Osteoblast (primary cell): Measurements from ENCODE around the gene CABLES1. TPM values are rescaled to one million over a fixed set of nuclear protein-coding genes. Genes with fewer than 3 reads are reported as not detected.

Experiments
- DNase-seq: peaks from one replicate; pipeline ENCODE4 v3.0.0; 2011; ENCODE audit warnings: low spot score, mixed read lengths; ENCODE audit not compliant: insufficient read length; ENCODE audit errors: missing footprints
- H2AFZ ChIP-seq: 2 replicates; pipeline ENCODE4 v1.6.0; 2011; ENCODE audit warnings: mild to moderate bottlenecking, low read length
- H3K27ac ChIP-seq: 2 replicates; pipeline ENCODE4 v1.5.1; 2011; ENCODE audit warnings: mild to moderate bottlenecking, low read depth, low read length, moderate library complexity
- H3K27me3 ChIP-seq: 2 replicates; pipeline ENCODE4 v1.6.0; 2012; ENCODE audit warnings: mild to moderate bottlenecking, control low read depth, inconsistent platforms, low read length, moderate library complexity; ENCODE audit not compliant: insufficient read depth
- H3K36me3 ChIP-seq: 2 replicates; pipeline ENCODE4 v1.5.1; 2011; ENCODE audit warnings: mild to moderate bottlenecking, low read length, control low read depth, moderate library complexity; ENCODE audit not compliant: insufficient read depth
- H3K4me1 ChIP-seq: 2 replicates; pipeline ENCODE4 v1.5.1; 2011; ENCODE audit warnings: mild to moderate bottlenecking, low read length, control low read depth, moderate library complexity; ENCODE audit not compliant: insufficient read depth
- H3K4me2 ChIP-seq: 2 replicates; pipeline ENCODE4 v1.6.0; 2011; ENCODE audit warnings: mild to moderate bottlenecking, low read length; ENCODE audit not compliant: insufficient read depth
- H3K4me3 ChIP-seq: fragments of 200-600 bp; sonication (generic); 3 replicates; pipeline ENCODE4 v1.5.1; 2012; ENCODE audit warnings: mild to moderate bottlenecking, low read length, inconsistent platforms; ENCODE audit not compliant: insufficient read depth
- H3K79me2 ChIP-seq: 2 replicates; pipeline ENCODE4 v1.6.0; 2012; ENCODE audit warnings: mild to moderate bottlenecking, low read length, control low read depth, inconsistent platforms; ENCODE audit not compliant: insufficient read depth
- H3K9me3 ChIP-seq: 2 replicates; pipeline ENCODE4 v1.5.1; 2011; ENCODE audit warnings: low read depth, low read length, control low read depth
- H4K20me1 ChIP-seq: 2 replicates; pipeline ENCODE4 v1.6.0; 2012; ENCODE audit warnings: mild to moderate bottlenecking, low read length, control low read depth; ENCODE audit not compliant: insufficient read depth
- total RNA-seq: library from RNA; depleted of rRNA; stranded (reverse); fragments of >200 nt; gene quantifications from 2 replicates; pipeline ENCODE4 v1.2.3, GENCODE V29; 2012
- TF ChIP-seq, protein P1 (sequence below): IDR thresholded peaks from 2 replicates; pipeline ENCODE4 v1.5.1; 2011; ENCODE audit warnings: mild to moderate bottlenecking, low read depth, low read length, moderate library complexity; ENCODE audit errors: extremely low read depth

Gene CABLES1
- total RNA-seq, 1 donor = 13.0 TPM

DNA sequence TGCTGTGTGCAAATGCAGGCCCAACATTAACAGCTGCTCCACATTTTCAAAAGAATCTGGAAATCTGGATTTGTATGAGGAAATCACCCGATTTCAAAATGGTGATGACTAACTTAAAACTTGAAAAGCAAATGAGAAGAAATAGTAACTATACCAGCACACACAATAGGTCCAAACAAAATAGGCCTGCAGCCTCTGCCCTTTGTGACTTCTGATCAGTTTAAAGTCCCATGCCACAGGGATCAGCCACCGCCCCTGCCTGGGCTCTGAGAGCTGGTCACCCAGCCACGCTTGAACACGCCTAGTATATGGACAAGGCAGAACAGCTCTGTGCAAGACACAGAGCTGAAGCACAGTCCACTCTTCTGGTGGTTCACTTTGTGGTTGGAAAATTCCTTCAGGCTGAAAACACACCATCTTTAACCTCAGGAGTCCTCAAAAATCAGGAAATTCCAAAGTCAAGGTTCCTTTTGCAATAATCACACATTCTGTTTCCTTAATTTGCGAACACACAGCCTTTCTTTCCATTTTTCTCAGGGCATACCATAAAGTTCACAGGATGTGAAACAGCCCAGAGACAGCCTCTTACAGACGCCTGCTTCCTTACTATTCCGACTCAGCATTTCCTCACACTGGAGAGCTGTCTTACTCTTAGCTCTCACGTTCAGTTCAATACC, 167.7 kb downstream of the CABLES1 start:
- Histone ChIP-seq H3K36me3 (no peaks in the 10 kb centered on the region), H3K4me3 (no peak overlapping the region), H3K27me3 (no peaks in the 10 kb centered on the region), H3K79me2 (no peaks in the 10 kb centered on the region), H3K4me1 (peaks cover 34% of the 10 kb centered on the region), H3K27ac (peak overlapping the region; percentile 89), H3K4me2 (peak overlapping the region; percentile 63), H3K9me3 (no peaks in the 10 kb centered on the region), H2AFZ (peak overlapping the region; percentile 56), H4K20me1 (no peaks in the 10 kb centered on the region)
- DNase-seq = peak; percentile 84
- TF ChIP-seq, protein P1, sequence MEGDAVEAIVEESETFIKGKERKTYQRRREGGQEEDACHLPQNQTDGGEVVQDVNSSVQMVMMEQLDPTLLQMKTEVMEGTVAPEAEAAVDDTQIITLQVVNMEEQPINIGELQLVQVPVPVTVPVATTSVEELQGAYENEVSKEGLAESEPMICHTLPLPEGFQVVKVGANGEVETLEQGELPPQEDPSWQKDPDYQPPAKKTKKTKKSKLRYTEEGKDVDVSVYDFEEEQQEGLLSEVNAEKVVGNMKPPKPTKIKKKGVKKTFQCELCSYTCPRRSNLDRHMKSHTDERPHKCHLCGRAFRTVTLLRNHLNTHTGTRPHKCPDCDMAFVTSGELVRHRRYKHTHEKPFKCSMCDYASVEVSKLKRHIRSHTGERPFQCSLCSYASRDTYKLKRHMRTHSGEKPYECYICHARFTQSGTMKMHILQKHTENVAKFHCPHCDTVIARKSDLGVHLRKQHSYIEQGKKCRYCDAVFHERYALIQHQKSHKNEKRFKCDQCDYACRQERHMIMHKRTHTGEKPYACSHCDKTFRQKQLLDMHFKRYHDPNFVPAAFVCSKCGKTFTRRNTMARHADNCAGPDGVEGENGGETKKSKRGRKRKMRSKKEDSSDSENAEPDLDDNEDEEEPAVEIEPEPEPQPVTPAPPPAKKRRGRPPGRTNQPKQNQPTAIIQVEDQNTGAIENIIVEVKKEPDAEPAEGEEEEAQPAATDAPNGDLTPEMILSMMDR = no peak

DNA sequence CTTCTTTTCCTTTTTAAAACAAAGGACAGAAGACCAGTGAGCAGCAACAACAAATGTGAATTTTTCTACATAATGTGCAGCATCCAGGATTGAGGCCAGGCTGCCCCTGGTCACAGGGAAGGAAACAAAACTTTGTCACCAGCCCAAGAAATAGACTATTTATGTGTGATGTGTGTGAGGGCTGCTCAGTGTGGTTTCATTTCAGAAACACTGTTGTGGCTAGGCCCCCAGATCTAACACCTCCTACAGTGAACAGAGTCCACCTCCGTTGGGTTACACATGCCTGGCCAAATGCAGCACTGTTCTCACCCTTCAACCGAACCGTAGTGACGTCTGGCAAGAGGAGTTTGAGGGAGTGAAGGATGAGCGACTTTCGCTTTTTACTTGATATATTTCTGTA, 171.5 kb downstream of the CABLES1 start:
- DNase-seq = no peak
- Histone ChIP-seq H3K4me2 (no peak overlapping the region), H2AFZ (no peak overlapping the region), H3K36me3 (no peaks in the 10 kb centered on the region), H3K27ac (no peak overlapping the region), H3K9me3 (no peaks in the 10 kb centered on the region), H3K4me3 (no peak overlapping the region), H4K20me1 (no peaks in the 10 kb centered on the region), H3K27me3 (no peaks in the 10 kb centered on the region), H3K4me1 (peaks cover 42% of the 10 kb centered on the region), H3K79me2 (no peaks in the 10 kb centered on the region)
- TF ChIP-seq, protein P1 = no peak

DNA sequence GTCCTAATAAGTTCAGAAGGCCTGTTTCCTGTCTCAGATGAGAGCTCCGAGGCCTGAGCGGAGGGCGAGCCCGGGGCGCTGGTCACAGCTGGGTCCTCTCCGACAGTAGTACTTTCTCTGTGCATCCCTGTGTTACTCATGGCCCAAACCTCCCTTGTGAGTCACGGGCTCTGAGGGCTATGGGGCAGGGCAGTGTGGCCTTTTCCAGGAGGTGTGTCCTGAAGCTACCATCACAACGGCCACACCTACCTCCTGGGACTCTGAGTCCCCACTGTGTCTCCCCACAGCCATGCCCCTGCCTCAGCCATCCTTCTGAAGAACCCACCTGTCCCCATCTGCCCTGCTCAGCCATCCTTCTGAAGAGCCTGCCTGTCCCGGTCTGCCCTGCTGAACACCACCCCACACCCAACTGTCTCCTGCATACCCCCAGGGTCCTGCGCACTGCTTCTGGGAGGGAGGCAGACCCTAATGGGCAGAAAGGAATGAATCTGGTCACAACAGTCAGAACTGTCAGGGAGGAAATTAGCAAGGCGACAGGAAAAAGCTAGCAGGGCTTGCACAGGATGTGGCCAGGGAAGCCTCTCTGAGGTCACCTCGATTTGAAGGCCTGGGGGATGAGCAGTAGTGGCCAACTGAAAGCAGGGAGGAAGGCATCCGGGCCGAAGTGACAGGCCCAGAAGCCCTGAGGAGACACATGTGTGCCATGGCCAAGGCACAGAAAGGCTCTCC, 172.4 kb downstream of the CABLES1 start:
- H3K27ac ChIP-seq = peak overlapping the region; percentile 70
- peaks cover 42% of the 10 kb centered on the region for H3K4me1 ChIP-seq
- no peaks in the 10 kb centered on the region for H3K36me3 ChIP-seq
- peak; percentile 93 for DNase-seq
- TF ChIP-seq, protein P1 = no peak
- H2AFZ ChIP-seq = peak overlapping the region; percentile 52
- H3K4me3 ChIP-seq = no peak overlapping the region
- no peaks in the 10 kb centered on the region for H3K27me3 ChIP-seq
- H3K9me3 ChIP-seq = no peaks in the 10 kb centered on the region
- H3K4me2 ChIP-seq = no peak overlapping the region
- no peaks in the 10 kb centered on the region for H4K20me1 ChIP-seq
- H3K79me2 ChIP-seq = no peaks in the 10 kb centered on the region

Other genes starting within 250 kb of the CABLES1 start
- gene RBBP8, start 202.2 kb upstream of the CABLES1 start, total RNA-seq = 40.2 and 48.9 TPM in 2 replicates